Stimulated activated CD4-positive, alpha-beta T cell treated with anti-CD3 and anti-CD28 coated beads, Interleukin-4, amount 100 ng/mL, for 48 hours (primary cell): ENCODE results near the gene CDC42BPA.
"Not testable (repeated sequence)": the region's sequence is repeated elsewhere in the genome, so short reads cannot be mapped to it uniquely, and the experiment has no call there.

Experiments
- DNase-seq, 2 donors: peaks; one replicate each; pipeline ENCODE4 v3.0.0-alpha.2; 2020; ENCODE audit warnings: low read depth in 2 of 2

The CDC42BPA gene

GRCh38 chr1:226962421-226963391 is 355.6 kb downstream of the CDC42BPA start:
- DNase-seq, result no peak

GRCh38 chr1:226960944-226961765 is 357.1 kb downstream of the CDC42BPA start:
- DNase-seq, result peak in 1 of 2 donors; percentile 7

GRCh38 chr1:226960256-226960655 is 358.0 kb downstream of the CDC42BPA start:
- DNase-seq, result no peak

GRCh38 chr1:226958300-226958699 is 360.0 kb downstream of the CDC42BPA start:
- no peak for DNase-seq

- DNase-seq, result no peak
Measured at GRCh38 chr1:226957714-226958113, 360.6 kb downstream of the CDC42BPA start.

- no peak for DNase-seq
Measured at GRCh38 chr1:226956942-226957713, 361.2 kb downstream of the CDC42BPA start.

- DNase-seq, result not testable (repeated sequence)
Measured at GRCh38 chr1:226955857-226956256, 362.4 kb downstream of the CDC42BPA start.

- no peak for DNase-seq
Measured at GRCh38 chr1:226954777-226955176, 363.5 kb downstream of the CDC42BPA start.

GRCh38 chr1:226954337-226954736 is 364.0 kb downstream of the CDC42BPA start:
- no peak for DNase-seq

- DNase-seq, result no peak
Measured at GRCh38 chr1:226953175-226953800, 365.0 kb downstream of the CDC42BPA start.

- no peak for DNase-seq
Measured at GRCh38 chr1:226952118-226952441, 366.2 kb downstream of the CDC42BPA start.

- DNase-seq, result no peak
Measured at GRCh38 chr1:226951286-226952117, 366.8 kb downstream of the CDC42BPA start.

GRCh38 chr1:226950871-226951270 is 367.4 kb downstream of the CDC42BPA start:
- DNase-seq, result no peak

- no peak for DNase-seq
Measured at GRCh38 chr1:226950316-226950715, 368.0 kb downstream of the CDC42BPA start.

GRCh38 chr1:226949401-226949800 is 368.9 kb downstream of the CDC42BPA start:
- no peak for DNase-seq

GRCh38 chr1:226948996-226949395 is 369.3 kb downstream of the CDC42BPA start:
- DNase-seq, result no peak

- DNase-seq, result no peak
Measured at GRCh38 chr1:226948480-226948879, 369.8 kb downstream of the CDC42BPA start.

- DNase-seq, result no peak
Measured at GRCh38 chr1:226948051-226948450, 370.2 kb downstream of the CDC42BPA start.

- DNase-seq, result no peak
Measured at GRCh38 chr1:226946841-226947240, 371.5 kb downstream of the CDC42BPA start.

GRCh38 chr1:226946285-226946684 is 372.0 kb downstream of the CDC42BPA start:
- no peak for DNase-seq

GRCh38 chr1:226945858-226946245 is 372.4 kb downstream of the CDC42BPA start:
- no peak for DNase-seq
